ENCODE measurements around the gene WASHC4. TPM values are rescaled to one million over a fixed set of nuclear protein-coding genes. Genes with fewer than 3 reads are reported as not detected.

The WASHC4 gene
- total RNA-seq, 4 donors from 2014 or later, result 37.1 to 59.0 (median 38.6) TPM

- no peaks in the 10 kb centered on the region for H3K4me1 ChIP-seq
- DNase-seq (ENCODE audit: extremely low spot score), result no peak
- no peaks in the 10 kb centered on the region for H3K36me3 ChIP-seq
- no peaks in the 10 kb centered on the region for H3K27me3 ChIP-seq
- no peaks in the 10 kb centered on the region for H3K9me3 ChIP-seq
- H3K27ac ChIP-seq (replicated peaks in 1 of 4), result no peak overlapping the region
- no peak overlapping the region for H3K4me3 ChIP-seq
- no peak for TF ChIP-seq POLR2A (IDR thresholded peaks at IDR 0.05; ENCODE audit: low read depth)
- TF ChIP-seq CTCF (IDR thresholded peaks at IDR 0.05), result no peak
- no peak for TF ChIP-seq POLR2AphosphoS5 (IDR thresholded peaks at IDR 0.05)
- TF ChIP-seq EP300 (IDR thresholded peaks at IDR 0.05), result no peak
- intact Hi-C loops (cut with DNase I), result no loop called here
Observed at GRCh38 chr12:105100998-105101397, 6.5 kb upstream of the WASHC4 start.

- Histone ChIP-seq H3K4me1 (peaks cover 0 to 5% (median 4%) of the 10 kb centered on the region in 4 donors), H3K36me3 (no peaks in the 10 kb centered on the region), H3K9me3 (no peaks in the 10 kb centered on the region), H3K27ac (replicated peaks in 1 of 4) (no peak overlapping the region), H3K4me3 (no peak overlapping the region), H3K27me3 (no peaks in the 10 kb centered on the region)
- intact Hi-C loops (cut with DNase I), result no loop called here
- TF ChIP-seq EP300 (IDR thresholded peaks at IDR 0.05) (no peak), POLR2AphosphoS5 (IDR thresholded peaks at IDR 0.05) (no peak), CTCF (IDR thresholded peaks at IDR 0.05) (no peak), POLR2A (IDR thresholded peaks at IDR 0.05; ENCODE audit: low read depth) (no peak)
- no peak for DNase-seq (ENCODE audit: extremely low spot score)
Observed at GRCh38 chr12:105102673-105103072, 4.9 kb upstream of the WASHC4 start.

GRCh38 chr12:105104762-105105161 lies 2.8 kb upstream of the WASHC4 start:
- Histone ChIP-seq H3K4me1 (peaks cover 1 to 18% (median 18%) of the 10 kb centered on the region in 4 donors), H3K36me3 (no peaks in the 10 kb centered on the region), H3K9me3 (no peaks in the 10 kb centered on the region), H3K4me3 (no peak overlapping the region), H3K27me3 (no peaks in the 10 kb centered on the region), H3K27ac (replicated peaks in 1 of 4) (no peak overlapping the region)
- TF ChIP-seq POLR2AphosphoS5 (IDR thresholded peaks at IDR 0.05), result no peak
- no peak for TF ChIP-seq CTCF (IDR thresholded peaks at IDR 0.05)
- no peak for TF ChIP-seq EP300 (IDR thresholded peaks at IDR 0.05)
- no peak for TF ChIP-seq POLR2A (IDR thresholded peaks at IDR 0.05; ENCODE audit: low read depth)
- no peak for DNase-seq (ENCODE audit: extremely low spot score)
- intact Hi-C loops (cut with DNase I), result no loop called here
- WGBS, result 91% methylated on average over 1 of the region's 1 CpG

- peaks cover 14 to 36% (median 35%) of the 10 kb centered on the region in 4 donors for H3K4me1 ChIP-seq
- no peaks in the 10 kb centered on the region for H3K9me3 ChIP-seq
- intact Hi-C loops (cut with DNase I), result no loop called here
- 59% methylated on average over 7 of the region's 7 CpGs for WGBS
- TF ChIP-seq EP300 (IDR thresholded peaks at IDR 0.05) (no peak), POLR2AphosphoS5 (IDR thresholded peaks at IDR 0.05) (no peak), CTCF (IDR thresholded peaks at IDR 0.05) (no peak), POLR2A (IDR thresholded peaks at IDR 0.05; ENCODE audit: low read depth) (no peak)
- no peaks in the 10 kb centered on the region for H3K27me3 ChIP-seq
- H3K27ac ChIP-seq (replicated peaks in 1 of 4), result peak overlapping the region in 2 of 4 donors; percentile 95 to 96
- no peak for DNase-seq (ENCODE audit: extremely low spot score)
- H3K4me3 ChIP-seq, result peak overlapping the region; percentile 86 to 95 (median 88)
- peaks cover 0 to 4% (median under 1%) of the 10 kb centered on the region in 4 donors for H3K36me3 ChIP-seq
Observed at GRCh38 chr12:105106621-105107020, 910 bp upstream of the WASHC4 start.

- Histone ChIP-seq H3K27me3 (no peaks in the 10 kb centered on the region), H3K9me3 (no peaks in the 10 kb centered on the region), H3K4me1 (peaks cover 17 to 39% (median 38%) of the 10 kb centered on the region in 4 donors), H3K4me3 (peak overlapping the region; percentile 86 to 95 (median 88)), H3K27ac (replicated peaks in 1 of 4) (peak overlapping the region; percentile 95 to 98 (median 96)), H3K36me3 (peaks cover 0 to 9% (median 3%) of the 10 kb centered on the region in 4 donors)
- 1% methylated on average over 15 of the region's 15 CpGs for WGBS
- no peak for DNase-seq (ENCODE audit: extremely low spot score)
- TF ChIP-seq POLR2AphosphoS5 (IDR thresholded peaks at IDR 0.05) (no peak), POLR2A (IDR thresholded peaks at IDR 0.05; ENCODE audit: low read depth) (no peak), EP300 (IDR thresholded peaks at IDR 0.05) (no peak), CTCF (IDR thresholded peaks at IDR 0.05) (no peak)
- intact Hi-C loops (cut with DNase I), result no loop called here
Observed at GRCh38 chr12:105107171-105107493, 399 bp upstream of the WASHC4 start.

Data from esophagus muscularis mucosa (tissue), 4 donors.